SK-N-SH (cell line): ENCODE data around the gene UBXN6. TPM values are rescaled to one million over a fixed set of nuclear protein-coding genes. Genes with fewer than 3 reads are reported as not detected.

Source experiments
- CTCF ChIA-PET: fragments of 300-600, 350-600 bp; formaldehyde crosslinking; extraction: SDS; loops from one replicate; lab custom pipeline; 2021; lab: Yijun Ruan, JAX
- POLR2A ChIA-PET: fragments of 350-600 bp; sonication (Branson Sonifier 250); formaldehyde crosslinking; extraction: SDS; loops from one replicate; lab custom pipeline; 2020; ENCODE audit warnings: antibody characterized with exemption, inconsistent platforms; lab: Yijun Ruan, JAX
- DNase-seq: peaks from one replicate; pipeline ENCODE4 v3.0.0; 2012
- H2AFZ ChIP-seq: fragments of 200-600 bp; sonication (generic); 2 replicates; pipeline ENCODE4 v1.8.1; 2016; ENCODE audit warnings: antibody characterized with exemption, mild to moderate bottlenecking, low read depth
- H3F3A ChIP-seq: fragments of 200-600 bp; sonication (generic); replicated peaks from 2 replicates; pipeline ENCODE3; 2016; ENCODE audit warnings: antibody characterized with exemption, mild to moderate bottlenecking; ENCODE audit not compliant: insufficient read depth
- H3K27ac ChIP-seq, 2 experiments: fragments of 200-500 bp in 1 of 2; fragments of 200-600 bp in 1 of 2; sonication (Bioruptor generic) in 1 of 2; sonication (generic), shearing (Covaris generic) in 1 of 2; 2 replicates each; pipeline versions ENCODE4 v1.5.1 to v1.6.1; 2014 to 2016; ENCODE audit warnings: low read depth in 2 of 2, inconsistent platforms in 1 of 2, low read length in 1 of 2, mild to moderate bottlenecking in 1 of 2, mixed read lengths in 1 of 2
- H3K27me3 ChIP-seq: fragments of 200-600 bp; sonication (generic), shearing (Covaris generic); 2 replicates; pipeline ENCODE4 v1.6.1; 2016; ENCODE audit warnings: mixed run types; ENCODE audit not compliant: insufficient read depth
- H3K36me3 ChIP-seq, 2 experiments: fragments of 200-500 bp in 1 of 2; fragments of 200-600 bp in 1 of 2; sonication (Bioruptor generic) in 1 of 2; sonication (generic) in 1 of 2; replicated peaks in 1 of 2; 2 replicates each; pipeline versions ENCODE3 to v1.5.1; 2014 to 2016; ENCODE audit warnings: low read length in 1 of 2, mild to moderate bottlenecking in 1 of 2; ENCODE audit not compliant: insufficient read depth in 2 of 2, control insufficient read depth in 1 of 2
- H3K4me1 ChIP-seq, 2 experiments: fragments of 200-500 bp in 1 of 2; fragments of 200-600 bp in 1 of 2; sonication (Bioruptor generic) in 1 of 2; sonication (generic), shearing (Covaris generic) in 1 of 2; 2 replicates each; pipeline versions ENCODE4 v1.5.1 to v1.6.1; 2014 to 2016; ENCODE audit warnings: low read depth in 1 of 2, low read length in 1 of 2, mixed run types in 1 of 2; ENCODE audit not compliant: insufficient read depth in 2 of 2, control insufficient read depth in 1 of 2
- H3K4me2 ChIP-seq: fragments of 200-600 bp; sonication (generic), shearing (Covaris generic); 2 replicates; pipeline ENCODE4 v1.6.1; 2017; ENCODE audit warnings: mixed run types
- H3K4me3 ChIP-seq, 2 experiments: fragments of 200-500 bp in 1 of 2; fragments of 200-600 bp in 1 of 2; sonication (Bioruptor generic) in 1 of 2; sonication (generic), shearing (Covaris generic) in 1 of 2; 2 replicates each; pipeline versions ENCODE4 v1.5.1 to v1.8.1; 2014 to 2016; ENCODE audit warnings: low read depth in 2 of 2, inconsistent platforms in 1 of 2, low read length in 1 of 2, mild to moderate bottlenecking in 1 of 2, mixed read lengths in 1 of 2, moderate library complexity in 1 of 2
- H3K79me2 ChIP-seq: fragments of 200-600 bp; sonication (generic); 2 replicates; pipeline ENCODE4 v1.8.1; 2017; ENCODE audit warnings: mild to moderate bottlenecking; ENCODE audit not compliant: insufficient read depth
- H3K9ac ChIP-seq: fragments of 200-600 bp; sonication (generic); 2 replicates; pipeline ENCODE4 v1.6.1; 2017; ENCODE audit warnings: mixed run types
- H3K9me2 ChIP-seq: fragments of 200-600 bp; sonication (generic); 2 replicates; pipeline ENCODE4 v1.6.1; 2017; ENCODE audit warnings: mixed run types
- H3K9me3 ChIP-seq: fragments of 200-600 bp; sonication (generic); 2 replicates; pipeline ENCODE4 v1.6.1; 2017; ENCODE audit warnings: mixed run types, mild to moderate bottlenecking, moderate library complexity
- H4K20me1 ChIP-seq: fragments of 200-600 bp; sonication (generic); 2 replicates; pipeline ENCODE4 v1.6.1; 2017; ENCODE audit warnings: mild to moderate bottlenecking, mixed run types; ENCODE audit not compliant: insufficient read depth
- CHD2 ChIP-seq: fragments of 150-350 bp; IDR thresholded peaks from 2 replicates; pipeline ENCODE4 v1.6.1; 2018; ENCODE audit warnings: low read length; ENCODE audit not compliant: partially characterized antibody
- EP300 ChIP-seq, 2 experiments: IDR thresholded peaks; 2 replicates each; pipeline versions ENCODE4 v1.4.0 to v1.6.1; 2012; ENCODE audit warnings: borderline replicate concordance in 1 of 2, low read depth in 1 of 2, low read length in 1 of 2
- EZH2phosphoT487 ChIP-seq: fragments of 200-600 bp; sonication (generic); IDR thresholded peaks from 2 replicates; pipeline ENCODE4 v1.6.1; 2017; ENCODE audit warnings: low read depth, mixed run types, mild to moderate bottlenecking, antibody characterized with exemption, moderate library complexity, borderline replicate concordance
- JUND ChIP-seq: IDR thresholded peaks from 2 replicates; pipeline ENCODE4 v1.4.0; 2012
- MXI1 ChIP-seq: IDR thresholded peaks from 2 replicates; pipeline ENCODE4 v1.6.1; 2012; ENCODE audit warnings: mild to moderate bottlenecking, low read depth, low read length, improper control_type of control experiment
- NFIC ChIP-seq: IDR thresholded peaks from 2 replicates; pipeline ENCODE4 v1.4.0; 2012; ENCODE audit warnings: borderline replicate concordance
- NRF1 ChIP-seq: IDR thresholded peaks from 2 replicates; pipeline ENCODE4 v1.6.1; 2012; ENCODE audit warnings: low read depth, mild to moderate bottlenecking, low read length
- PBX3 ChIP-seq: IDR thresholded peaks from 2 replicates; pipeline ENCODE4; 2012
- RAD21 ChIP-seq: IDR thresholded peaks from 2 replicates; pipeline ENCODE4 v1.6.1; 2012; ENCODE audit warnings: mild to moderate bottlenecking, low read length
- RCOR1 ChIP-seq: fragments of 150-350 bp; IDR thresholded peaks from 2 replicates; pipeline ENCODE4 v1.6.1; 2017; ENCODE audit warnings: antibody characterized with exemption, low read length
- RFX5 ChIP-seq: IDR thresholded peaks from 2 replicates; pipeline ENCODE4 v1.6.1; 2012; ENCODE audit warnings: mild to moderate bottlenecking, improper control_type of control experiment, low read length
- SIN3A ChIP-seq: IDR thresholded peaks from 2 replicates; pipeline ENCODE4 v1.6.1; 2012; ENCODE audit warnings: low read depth, mild to moderate bottlenecking, low read length, moderate library complexity, borderline replicate concordance
- TAF1 ChIP-seq: IDR thresholded peaks from 2 replicates; pipeline ENCODE4 v1.6.1; 2012; ENCODE audit warnings: low read depth, mild to moderate bottlenecking, low read length, moderate library complexity, borderline replicate concordance
- YY1 ChIP-seq: IDR thresholded peaks from 2 replicates; pipeline ENCODE4 v1.4.0; 2012; ENCODE audit warnings: low read depth, mild to moderate bottlenecking
- WGBS: methylation state at CpG from one replicate; pipeline ENCODE4 v1.1.6; 2017; ENCODE audit warnings: low lambda C conversion rate; 5-methylcytosine and 5-hydroxymethylcytosine counted together
- polyA plus RNA-seq, 3 experiments: library from polyadenylated mRNA; depleted of rRNA; stranded (reverse); fragments of >200 nt; gene quantifications; 2 replicates each; pipeline ENCODE4 v1.2.3, GENCODE V29; 2012
- TF ChIP-seq, protein P1 (sequence below): IDR thresholded peaks from 2 replicates; pipeline ENCODE4 v1.4.0; 2012; ENCODE audit warnings: low read depth, borderline replicate concordance
- TF ChIP-seq, protein P2 (sequence below): fragments of 150-350 bp; IDR thresholded peaks from 2 replicates; pipeline ENCODE4 v1.6.1; 2016; ENCODE audit warnings: mild to moderate bottlenecking, low read depth, low read length

UBXN6 gene
- polyA plus RNA-seq, 1 of the 3 experiments (the other 2 are of a cell fraction): 110 TPM

DNA sequence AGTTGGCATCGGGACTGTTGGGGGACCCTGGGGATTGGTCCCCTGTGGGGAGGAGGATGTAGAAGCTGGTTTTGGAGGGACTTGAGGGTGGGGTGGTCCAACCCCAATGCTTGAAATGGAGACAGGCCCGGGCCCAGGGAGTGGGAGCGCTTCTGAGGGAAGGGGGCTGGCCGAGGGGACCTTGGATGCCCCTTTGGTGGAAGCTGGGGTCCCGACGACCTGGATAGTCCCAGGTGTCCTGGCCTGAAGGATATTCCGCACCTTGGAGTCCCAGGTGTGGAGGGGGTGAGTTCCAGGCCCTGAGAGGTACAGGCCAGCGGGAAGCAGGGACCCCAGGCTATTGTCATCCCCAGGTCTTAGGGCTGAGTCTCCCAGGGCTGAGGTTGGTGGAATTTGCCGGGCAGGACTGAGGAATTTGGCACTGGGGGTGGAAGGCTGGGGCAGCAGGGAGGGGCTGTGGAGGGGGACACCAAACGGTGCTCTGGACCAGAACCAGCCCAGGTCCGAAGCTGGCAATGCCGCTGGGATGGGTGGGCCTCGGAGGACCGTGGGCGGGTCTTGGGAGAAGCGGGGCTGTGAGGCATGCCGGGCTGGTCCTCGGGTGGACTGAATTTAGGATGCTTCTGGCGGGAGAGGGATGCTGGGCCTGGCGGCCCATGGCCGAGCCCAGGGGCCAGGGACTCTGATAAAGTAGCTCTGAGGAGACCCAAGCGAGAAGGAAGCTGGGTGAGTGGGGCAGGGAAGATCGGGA is 16.3 kb upstream of the UBXN6 start:
- Histone ChIP-seq H3K4me1 (peaks cover 3 to 21% of the 10 kb centered on the region in 2 experiments; a peak in 1 of 4 replicates), H4K20me1 (no peaks in the 10 kb centered on the region), H3K9me2 (no peaks in the 10 kb centered on the region), H3K36me3 (peaks cover 18 to 19% of the 10 kb centered on the region in 2 experiments)
- whole genome bisulfite sequencing: 20% methylated on average over 22 of the region's 23 CpGs
- POLR2A ChIA-PET: interaction anchor here (0.6 to 1.6 kb wide), 4 partner anchors 17 to 227 kb away, joined by 3 to 7 read pairs (median 4); partner anchors contain the start of gene YJU2
- TF ChIP-seq RAD21 (no peak), SIN3A (0 out of 2 replicates have a peak, but pooled peaks have one; percentile 3)
- TF ChIP-seq, all 33 proteins: peak for 1
- DNase-seq: peak; percentile 43
- Histone ChIP-seq H3F3A (peaks cover 11% of the 10 kb centered on the region), H3K9me3 (no peaks in the 10 kb centered on the region), H2AFZ (peak overlapping the region; percentile 35; the same call in 1 of the 2 replicates), H3K79me2 (peaks cover 64% of the 10 kb centered on the region), H3K4me2 (peak overlapping the region; percentile 99), H3K27ac (peak overlapping the region; percentile 53 to 83; a peak in 3 of 4 replicates), H3K4me3 (peak overlapping the region; percentile 88 to 92), H3K9ac (peak overlapping the region; percentile 88; the same call in 1 of the 2 replicates), H3K27me3 (no peaks in the 10 kb centered on the region)
- CTCF ChIA-PET: interaction anchor here (0.5 to 1.1 kb wide), 4 partner anchors 49 to 93 kb away, joined by 3 to 5 read pairs (median 4); no protein-coding TSS in a partner anchor

GRCh38 chr19:4473011-4473762 is 15.6 kb upstream of the UBXN6 start:
- no peaks in the 10 kb centered on the region for H3K9me3 ChIP-seq
- peaks cover 3 to 21% of the 10 kb centered on the region in 2 experiments; a peak in 1 of 4 replicates for H3K4me1 ChIP-seq
- H3K9me2 ChIP-seq: no peaks in the 10 kb centered on the region
- peaks cover 18 to 19% of the 10 kb centered on the region in 2 experiments for H3K36me3 ChIP-seq
- no peaks in the 10 kb centered on the region for H4K20me1 ChIP-seq
- peaks cover 58% of the 10 kb centered on the region for H3K79me2 ChIP-seq
- H3F3A ChIP-seq: peaks cover 11% of the 10 kb centered on the region
- no peak overlapping the region for H2AFZ ChIP-seq
- H3K9ac ChIP-seq: peak overlapping the region; percentile 88
- ChIA-PET POLR2A (no interaction called here), CTCF (no interaction called here)
- WGBS: 6% methylated on average over 17 of the region's 25 CpGs
- no peaks in the 10 kb centered on the region for H3K27me3 ChIP-seq
- peak overlapping the region; percentile 45 to 53; a peak in 2 of 4 replicates for H3K27ac ChIP-seq
- H3K4me2 ChIP-seq: peak overlapping the region; percentile 99
- peak; percentile 16 for DNase-seq
- H3K4me3 ChIP-seq: peak overlapping the region; percentile 88 to 92
- TF ChIP-seq CHD2: no peak
- TF ChIP-seq NFIC: no peak
- TF ChIP-seq MXI1: no peak
- no peak for TF ChIP-seq EP300 (IDR thresholded peaks at IDR 0.05; ENCODE audit: borderline replicate concordance in 1 of 2, low read depth in 1 of 2, low read length in 1 of 2)
- no peak for TF ChIP-seq RCOR1
- TF ChIP-seq NRF1: no peak
- TF ChIP-seq EZH2phosphoT487: no peak
- no peak for TF ChIP-seq YY1
- TF ChIP-seq PBX3: no peak
- no peak for TF ChIP-seq RFX5
- TF ChIP-seq, protein P1, sequence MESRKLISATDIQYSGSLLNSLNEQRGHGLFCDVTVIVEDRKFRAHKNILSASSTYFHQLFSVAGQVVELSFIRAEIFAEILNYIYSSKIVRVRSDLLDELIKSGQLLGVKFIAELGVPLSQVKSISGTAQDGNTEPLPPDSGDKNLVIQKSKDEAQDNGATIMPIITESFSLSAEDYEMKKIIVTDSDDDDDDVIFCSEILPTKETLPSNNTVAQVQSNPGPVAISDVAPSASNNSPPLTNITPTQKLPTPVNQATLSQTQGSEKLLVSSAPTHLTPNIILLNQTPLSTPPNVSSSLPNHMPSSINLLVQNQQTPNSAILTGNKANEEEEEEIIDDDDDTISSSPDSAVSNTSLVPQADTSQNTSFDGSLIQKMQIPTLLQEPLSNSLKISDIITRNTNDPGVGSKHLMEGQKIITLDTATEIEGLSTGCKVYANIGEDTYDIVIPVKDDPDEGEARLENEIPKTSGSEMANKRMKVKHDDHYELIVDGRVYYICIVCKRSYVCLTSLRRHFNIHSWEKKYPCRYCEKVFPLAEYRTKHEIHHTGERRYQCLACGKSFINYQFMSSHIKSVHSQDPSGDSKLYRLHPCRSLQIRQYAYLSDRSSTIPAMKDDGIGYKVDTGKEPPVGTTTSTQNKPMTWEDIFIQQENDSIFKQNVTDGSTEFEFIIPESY: no peak
- TF ChIP-seq JUND: no peak
- no peak for TF ChIP-seq SIN3A
- TF ChIP-seq, protein P2, sequence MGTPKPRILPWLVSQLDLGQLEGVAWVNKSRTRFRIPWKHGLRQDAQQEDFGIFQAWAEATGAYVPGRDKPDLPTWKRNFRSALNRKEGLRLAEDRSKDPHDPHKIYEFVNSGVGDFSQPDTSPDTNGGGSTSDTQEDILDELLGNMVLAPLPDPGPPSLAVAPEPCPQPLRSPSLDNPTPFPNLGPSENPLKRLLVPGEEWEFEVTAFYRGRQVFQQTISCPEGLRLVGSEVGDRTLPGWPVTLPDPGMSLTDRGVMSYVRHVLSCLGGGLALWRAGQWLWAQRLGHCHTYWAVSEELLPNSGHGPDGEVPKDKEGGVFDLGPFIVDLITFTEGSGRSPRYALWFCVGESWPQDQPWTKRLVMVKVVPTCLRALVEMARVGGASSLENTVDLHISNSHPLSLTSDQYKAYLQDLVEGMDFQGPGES: no peak
- TF ChIP-seq TAF1: no peak
